Measurements from ENCODE around the gene BPIFB1.

DNA sequence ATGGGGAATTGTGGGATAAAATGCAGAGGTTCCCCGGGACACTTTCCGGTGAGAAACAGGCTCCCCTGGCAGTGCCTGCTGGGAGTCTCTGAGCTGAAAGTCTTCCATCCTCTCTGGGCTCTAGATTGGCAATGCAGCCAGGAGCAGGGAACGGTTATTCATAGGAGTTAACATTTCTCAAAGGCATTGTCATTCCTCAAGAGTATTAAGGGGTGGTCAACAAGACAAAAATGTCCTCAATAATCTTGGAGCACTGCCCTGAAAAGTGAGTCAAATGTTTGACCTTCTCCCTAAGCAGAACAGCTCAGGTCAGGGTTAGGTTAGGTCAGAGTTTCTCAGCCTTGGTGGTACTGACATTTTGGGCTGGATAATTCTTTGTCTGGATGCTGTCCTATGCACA lies 13.2 kb downstream of the BPIFB1 start:
- TF ChIP-seq, protein P1, sequence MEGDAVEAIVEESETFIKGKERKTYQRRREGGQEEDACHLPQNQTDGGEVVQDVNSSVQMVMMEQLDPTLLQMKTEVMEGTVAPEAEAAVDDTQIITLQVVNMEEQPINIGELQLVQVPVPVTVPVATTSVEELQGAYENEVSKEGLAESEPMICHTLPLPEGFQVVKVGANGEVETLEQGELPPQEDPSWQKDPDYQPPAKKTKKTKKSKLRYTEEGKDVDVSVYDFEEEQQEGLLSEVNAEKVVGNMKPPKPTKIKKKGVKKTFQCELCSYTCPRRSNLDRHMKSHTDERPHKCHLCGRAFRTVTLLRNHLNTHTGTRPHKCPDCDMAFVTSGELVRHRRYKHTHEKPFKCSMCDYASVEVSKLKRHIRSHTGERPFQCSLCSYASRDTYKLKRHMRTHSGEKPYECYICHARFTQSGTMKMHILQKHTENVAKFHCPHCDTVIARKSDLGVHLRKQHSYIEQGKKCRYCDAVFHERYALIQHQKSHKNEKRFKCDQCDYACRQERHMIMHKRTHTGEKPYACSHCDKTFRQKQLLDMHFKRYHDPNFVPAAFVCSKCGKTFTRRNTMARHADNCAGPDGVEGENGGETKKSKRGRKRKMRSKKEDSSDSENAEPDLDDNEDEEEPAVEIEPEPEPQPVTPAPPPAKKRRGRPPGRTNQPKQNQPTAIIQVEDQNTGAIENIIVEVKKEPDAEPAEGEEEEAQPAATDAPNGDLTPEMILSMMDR (IDR thresholded peaks at IDR 0.05), result no peak
- no peak for TF ChIP-seq POLR2A (IDR thresholded peaks at IDR 0.05)

Measured in thyroid gland (tissue), 4 donors.